Umbilical cord (tissue), 2 donors: ENCODE results near the gene CYP1A2. TPM values are rescaled to one million over a fixed set of nuclear protein-coding genes. Genes with fewer than 3 reads are reported as not detected.

Experiments used
- DNase-seq: peaks from one replicate; pipeline ENCODE4 v3.0.0-alpha.2; 2015; ENCODE audit warnings: low spot score
- total RNA-seq: library from RNA; depleted of rRNA; stranded (reverse); fragments of >200 nt; gene quantifications from one replicate; pipeline ENCODE4 v1.2.3, GENCODE V29; 2014; ENCODE audit warnings: low replicate concordance; ENCODE audit not compliant: insufficient read depth

CYP1A2 gene
- total RNA-seq, 1 donor from 2014 or later: 0.96 TPM

DNA sequence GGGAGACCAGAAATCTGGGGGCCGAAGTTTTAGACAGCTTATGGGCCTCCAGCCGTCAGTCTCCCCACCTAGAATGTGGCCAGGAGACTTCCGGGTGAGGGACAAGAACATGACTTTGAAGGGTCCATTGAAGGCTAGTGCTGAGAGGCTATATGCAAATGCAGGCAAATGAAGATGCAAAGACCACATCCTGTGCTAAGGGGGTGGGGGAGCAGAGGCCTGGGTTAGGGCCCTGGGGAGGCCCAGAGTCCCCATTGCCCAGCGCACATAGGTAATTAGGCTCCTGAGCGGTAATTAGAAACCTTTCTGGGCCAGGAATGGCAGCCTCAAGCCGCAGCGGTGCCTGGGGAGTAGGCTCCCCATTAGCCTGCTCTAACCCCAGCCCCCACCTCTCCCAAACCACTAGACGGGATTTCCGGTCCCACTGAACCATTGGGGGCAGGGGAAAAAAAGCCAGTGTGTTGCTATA, 40.1 kb downstream of the CYP1A2 start:
- no peak for DNase-seq

DNA sequence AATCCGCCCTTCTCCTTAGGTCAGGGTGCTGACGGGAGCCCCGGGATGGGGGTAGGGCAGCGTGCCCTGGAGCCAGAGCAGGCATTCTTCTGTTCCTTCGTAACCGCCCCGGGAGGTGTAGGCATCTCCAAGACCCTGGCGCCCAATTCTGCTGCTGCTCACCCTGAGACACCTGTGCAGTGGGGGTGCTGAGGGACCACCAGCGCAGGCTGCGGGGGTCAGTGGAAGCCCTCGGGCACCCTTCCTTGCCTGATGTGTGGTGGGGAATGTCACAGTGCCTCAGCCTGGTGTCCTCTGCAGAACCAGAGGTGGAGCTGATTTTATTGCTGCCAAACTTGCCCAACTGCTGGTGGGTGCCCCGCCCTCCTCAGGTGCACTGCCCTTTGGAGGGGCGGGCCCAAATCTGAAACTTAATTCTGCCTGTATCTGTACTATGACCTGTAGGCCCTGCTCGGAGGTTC, 40.6 kb downstream of the CYP1A2 start:
- DNase-seq: no peak

DNA sequence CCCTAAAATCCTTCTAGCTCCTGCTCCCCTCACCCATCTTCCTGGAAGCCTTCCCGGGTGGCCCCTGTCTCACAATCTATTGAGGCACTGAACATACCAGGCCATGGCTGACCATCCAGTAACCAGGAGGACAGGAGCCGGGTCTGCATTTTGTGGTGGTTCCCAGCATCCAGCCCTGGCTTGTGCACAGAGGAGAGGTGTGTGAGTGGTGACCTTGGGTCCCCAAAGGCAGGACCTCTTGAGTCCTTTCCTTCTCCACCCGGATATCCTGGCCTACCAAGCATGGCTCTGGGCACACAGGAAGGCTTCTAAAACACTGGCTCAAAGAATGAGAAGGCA, 41.1 kb downstream of the CYP1A2 start:
- no peak for DNase-seq

GRCh38 chr15:74790080-74790916, 41.7 kb downstream of the CYP1A2 start:
- DNase-seq: peak; percentile 60

DNA sequence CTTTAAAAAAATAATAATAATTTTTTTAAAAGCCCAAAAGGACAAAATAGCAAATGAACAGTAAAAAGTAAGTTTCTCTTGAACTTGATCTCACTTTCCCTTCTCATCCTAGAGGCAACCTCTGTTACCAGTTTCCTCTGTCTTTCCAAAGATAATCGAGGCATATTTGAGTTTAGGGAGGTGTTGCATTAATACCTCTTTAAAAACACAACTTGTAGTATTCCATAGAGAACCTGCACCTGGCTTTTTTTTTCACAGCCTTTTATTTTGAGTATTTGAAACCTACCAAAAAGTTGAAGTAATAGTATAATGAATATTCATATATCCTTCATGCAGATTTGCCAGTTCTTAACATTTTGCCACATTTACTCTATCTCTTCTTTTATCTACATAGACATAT, 42.4 kb downstream of the CYP1A2 start:
- no peak for DNase-seq

GRCh38 chr15:74791667-74792066, 43.0 kb downstream of the CYP1A2 start:
- no peak for DNase-seq

DNA sequence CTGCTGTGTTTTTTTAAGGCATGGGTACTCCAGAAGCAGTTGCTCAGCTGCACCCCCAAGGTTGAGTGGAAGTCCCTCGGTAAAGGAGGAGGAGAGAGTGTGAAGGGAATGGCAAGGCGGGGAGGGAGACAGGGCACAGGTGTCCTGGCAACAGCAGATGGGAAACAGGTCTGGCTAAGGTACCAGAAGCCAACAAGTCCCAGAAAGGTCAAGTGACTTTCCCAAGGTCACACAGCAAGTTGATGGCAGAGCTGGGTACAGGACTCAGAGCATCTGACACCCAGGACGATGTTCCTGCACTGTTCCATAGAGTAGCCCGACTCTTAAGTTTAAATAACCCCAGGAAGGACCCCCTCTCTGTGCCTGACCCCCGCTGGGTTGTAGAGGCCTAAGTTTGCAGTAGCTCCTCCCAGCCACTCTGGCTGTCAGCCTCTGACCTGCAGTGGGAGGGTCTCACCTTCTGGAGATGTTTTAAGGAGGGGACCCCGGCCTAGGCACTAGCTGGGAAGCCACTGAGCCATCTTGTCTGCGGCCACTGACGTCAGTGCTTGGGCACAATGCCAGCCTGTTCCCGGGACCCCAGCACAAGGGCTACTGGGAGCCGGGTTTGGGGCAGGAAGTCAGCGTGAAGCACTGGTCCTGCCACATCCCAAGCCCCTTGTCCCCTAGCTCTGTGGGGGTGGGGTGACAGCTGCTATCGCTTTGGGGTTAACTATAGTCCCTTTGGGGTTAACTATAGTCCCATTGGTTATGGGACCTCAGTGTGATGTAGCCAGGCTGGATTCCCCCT, 43.8 kb downstream of the CYP1A2 start:
- DNase-seq: no peak

GRCh38 chr15:74793135-74794028, 44.7 kb downstream of the CYP1A2 start:
- DNase-seq: no peak

DNA sequence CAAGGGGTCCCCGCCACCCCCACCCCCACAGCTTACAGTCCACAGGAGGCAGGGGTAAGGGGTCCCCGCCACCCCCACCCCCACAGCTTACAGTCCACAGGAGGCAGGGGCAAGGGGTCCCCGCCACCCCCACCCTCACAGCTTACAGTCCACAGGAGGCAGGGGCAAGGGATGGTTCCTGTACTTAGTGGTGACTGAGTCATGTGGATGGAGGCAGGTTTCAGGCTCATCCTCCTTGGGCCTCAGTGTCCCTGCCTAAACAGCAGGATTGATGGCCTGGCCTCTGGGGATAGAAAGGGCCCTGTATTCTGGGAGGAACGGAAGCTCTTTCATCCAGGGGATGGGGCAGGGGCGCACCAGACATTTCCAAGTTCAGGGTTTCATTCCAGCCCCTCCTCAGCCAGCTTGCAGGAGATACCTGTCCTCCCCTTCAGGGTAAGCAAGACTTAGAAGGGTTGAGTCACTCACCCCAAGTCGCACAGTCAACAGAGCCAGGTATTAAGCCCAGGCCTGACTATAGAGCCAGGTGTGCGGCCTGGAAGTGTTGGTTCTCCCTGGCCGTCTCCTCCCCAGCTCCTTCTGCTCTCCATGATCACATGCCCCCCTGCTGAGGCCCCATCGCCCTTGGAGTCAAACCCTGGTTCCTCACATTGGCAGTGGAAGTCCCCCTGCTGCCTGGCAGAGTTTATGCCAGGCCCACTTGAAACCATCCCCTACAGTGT, 45.8 kb downstream of the CYP1A2 start:
- DNase-seq: no peak

DNA sequence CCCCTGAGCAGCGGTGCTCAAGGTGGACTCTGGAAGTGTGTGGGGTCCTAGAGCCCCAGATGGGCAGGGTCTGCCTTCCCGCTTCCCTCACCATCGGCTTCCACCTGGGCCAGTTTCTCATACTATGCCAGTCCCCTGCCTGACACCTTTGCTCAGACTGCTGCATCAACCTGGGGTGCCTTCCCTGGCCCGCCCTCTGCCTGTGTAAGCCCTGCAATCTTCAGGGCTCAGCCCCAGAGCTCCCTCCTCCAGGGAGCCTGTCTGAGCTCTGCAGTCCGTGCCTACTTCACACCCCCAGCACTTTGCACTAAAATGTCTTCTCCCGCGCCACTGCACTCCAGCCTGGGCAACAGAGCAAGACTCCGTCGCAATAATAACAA, 46.3 kb downstream of the CYP1A2 start:
- DNase-seq: no peak

DNA sequence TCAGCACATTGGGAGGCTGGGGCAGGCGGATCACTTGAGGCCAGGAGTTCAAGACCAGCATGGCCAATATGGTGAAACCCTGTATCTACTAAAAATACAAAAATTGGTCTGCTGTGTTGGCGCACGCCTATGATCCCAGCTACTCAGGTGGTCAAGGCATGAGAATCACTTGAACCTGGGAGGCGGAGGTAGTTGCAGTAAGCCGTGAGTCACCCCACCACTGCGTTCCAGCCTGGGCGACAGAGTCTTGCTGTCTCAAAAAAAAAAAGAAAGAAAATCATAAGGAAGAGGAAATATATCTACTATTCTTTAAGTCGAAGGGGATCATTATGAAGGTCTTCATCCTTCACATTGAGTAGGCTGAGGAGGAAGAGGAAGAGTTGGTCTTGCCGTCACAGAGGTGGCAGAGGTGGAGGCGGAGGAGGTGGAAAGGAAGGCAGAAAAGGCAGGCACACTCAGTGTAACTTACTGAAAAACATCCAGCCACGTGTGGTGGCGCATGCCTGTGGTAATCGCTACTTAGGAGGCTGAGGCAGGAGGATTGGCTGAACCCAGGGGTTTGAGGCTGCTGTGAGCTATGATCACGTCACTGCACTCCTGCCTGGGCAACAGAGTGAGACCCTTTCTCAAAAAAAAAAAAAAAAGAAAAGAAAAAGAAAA, 47.5 kb downstream of the CYP1A2 start:
- DNase-seq: no peak

GRCh38 chr15:74798388-74799254, 50.0 kb downstream of the CYP1A2 start:
- no peak for DNase-seq

GRCh38 chr15:74799255-74799855, 50.7 kb downstream of the CYP1A2 start:
- no peak for DNase-seq

- peak; percentile 50 for DNase-seq
Measured at GRCh38 chr15:74799856-74800558, 51.4 kb downstream of the CYP1A2 start.

DNA sequence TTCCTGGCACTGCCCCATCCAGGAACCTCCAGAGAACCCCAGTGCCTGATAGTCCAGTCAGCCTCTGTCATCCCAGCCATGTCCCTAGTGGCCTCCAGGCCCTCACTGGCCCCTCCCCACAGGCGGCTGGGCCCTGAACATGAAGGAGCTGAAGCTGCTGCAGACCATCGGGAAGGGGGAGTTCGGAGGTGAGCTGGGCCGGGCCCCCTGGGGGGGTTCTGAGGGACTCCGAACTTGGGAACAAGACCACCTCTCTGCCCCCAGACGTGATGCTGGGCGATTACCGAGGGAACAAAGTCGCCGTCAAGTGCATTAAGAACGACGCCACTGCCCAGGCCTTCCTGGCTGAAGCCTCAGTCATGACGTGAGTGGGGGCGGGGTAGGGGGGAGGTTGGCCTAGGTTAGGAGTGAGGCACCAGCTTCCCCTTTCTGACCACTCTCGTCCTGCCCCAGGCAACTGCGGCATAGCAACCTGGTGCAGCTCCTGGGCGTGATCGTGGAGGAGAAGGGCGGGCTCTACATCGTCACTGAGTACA, 52.0 kb downstream of the CYP1A2 start:
- no peak for DNase-seq

GRCh38 chr15:74801311-74801997, 52.8 kb downstream of the CYP1A2 start:
- DNase-seq: no peak

DNA sequence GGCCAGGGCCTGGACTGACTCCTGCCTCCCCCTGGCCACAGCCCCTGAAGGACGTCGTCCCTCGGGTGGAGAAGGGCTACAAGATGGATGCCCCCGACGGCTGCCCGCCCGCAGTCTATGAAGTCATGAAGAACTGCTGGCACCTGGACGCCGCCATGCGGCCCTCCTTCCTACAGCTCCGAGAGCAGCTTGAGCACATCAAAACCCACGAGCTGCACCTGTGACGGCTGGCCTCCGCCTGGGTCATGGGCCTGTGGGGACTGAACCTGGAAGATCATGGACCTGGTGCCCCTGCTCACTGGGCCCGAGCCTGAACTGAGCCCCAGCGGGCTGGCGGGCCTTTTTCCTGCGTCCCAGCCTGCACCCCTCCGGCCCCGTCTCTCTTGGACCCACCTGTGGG, 53.6 kb downstream of the CYP1A2 start:
- DNase-seq: no peak
